Measurements from ENCODE around the gene GSTM1.

- no peak for TF ChIP-seq CTCF (IDR thresholded peaks at IDR 0.05)
- peak; percentile 80 to 93 for TF ChIP-seq POLR2A (IDR thresholded peaks at IDR 0.05)
Observed at GRCh38 chr1:109739738-109740614, 52.4 kb downstream of the GSTM1 start.

Measured in Peyer's patch (tissue), 4 donors.